Adrenal gland (tissue), 5 donors: ENCODE measurements around the gene ZNF625.
A peak's percentile ranks its signal among the peaks of the same experiment; 100 is the strongest.

Experiments used
- CTCF ChIP-seq, 6 experiments: fragments of 450-650 bp in 4 of 6; fragments of 200-600 bp in 2 of 6; sonication (generic) in 1 of 6; IDR thresholded peaks; 1 replicate in 5 of 6; 2 replicates in 1 of 6; pipeline versions ENCODE4 v1.5.1 to v1.8.0; 2016 to 2021; ENCODE audit warnings: antibody characterized with exemption in 6 of 6, mild to moderate bottlenecking in 2 of 6, moderate library complexity in 1 of 6
- POLR2A ChIP-seq, 2 donors: fragments of 450-650 bp; IDR thresholded peaks; one replicate each; pipeline ENCODE4 v1.6.1; 2017; ENCODE audit warnings: antibody characterized with exemption in 2 of 2, mild to moderate bottlenecking in 2 of 2, moderate library complexity in 1 of 2
- donor health status: DM: no; HTN: no; CAD: no.

- TF ChIP-seq POLR2A (IDR thresholded peaks at IDR 0.05) (peak; percentile 85 to 93), CTCF (IDR thresholded peaks at IDR 0.05) (no peak)
Measured at GRCh38 chr19:12162882-12163806, 6.6 kb upstream of the ZNF625 start, which contains the start of gene ZNF136.
